Duodenal mucosa (tissue), 2 donors: ENCODE measurements around the gene PTPN2.

ENCODE experiments used
- H3K27ac ChIP-seq: one replicate; pipeline ENCODE4 v1.7.0; 2013; ENCODE audit warnings: low read depth, low read length
- H3K27me3 ChIP-seq, 2 donors: one replicate each; pipeline ENCODE4 v1.7.0; 2013; ENCODE audit warnings: low read length in 2 of 2, control low read depth in 1 of 2; ENCODE audit not compliant: insufficient read depth in 2 of 2, control insufficient read depth in 1 of 2
- H3K36me3 ChIP-seq, 2 donors: one replicate each; pipeline ENCODE4 v1.7.0; 2013; ENCODE audit warnings: low read length in 2 of 2, control low read depth in 1 of 2; ENCODE audit not compliant: insufficient read depth in 2 of 2, control insufficient read depth in 1 of 2
- H3K4me1 ChIP-seq, 2 donors: one replicate each; pipeline ENCODE4 v1.7.0; 2013; ENCODE audit warnings: low read length in 2 of 2, control low read depth in 1 of 2; ENCODE audit not compliant: insufficient read depth in 2 of 2, control insufficient read depth in 1 of 2
- H3K4me3 ChIP-seq, 2 donors: one replicate each; pipeline ENCODE4 v1.7.0; 2013; ENCODE audit warnings: low read length in 2 of 2, low read depth in 1 of 2
- H3K9ac ChIP-seq, 2 donors: one replicate each; pipeline ENCODE4 v1.7.0; 2013; ENCODE audit warnings: low read length in 2 of 2, low read depth in 1 of 2
- H3K9me3 ChIP-seq, 2 donors: one replicate each; pipeline ENCODE4 v1.7.0; 2013; ENCODE audit warnings: low read length in 2 of 2, control low read depth in 1 of 2; ENCODE audit not compliant: control insufficient read depth in 1 of 2

Gene PTPN2

DNA sequence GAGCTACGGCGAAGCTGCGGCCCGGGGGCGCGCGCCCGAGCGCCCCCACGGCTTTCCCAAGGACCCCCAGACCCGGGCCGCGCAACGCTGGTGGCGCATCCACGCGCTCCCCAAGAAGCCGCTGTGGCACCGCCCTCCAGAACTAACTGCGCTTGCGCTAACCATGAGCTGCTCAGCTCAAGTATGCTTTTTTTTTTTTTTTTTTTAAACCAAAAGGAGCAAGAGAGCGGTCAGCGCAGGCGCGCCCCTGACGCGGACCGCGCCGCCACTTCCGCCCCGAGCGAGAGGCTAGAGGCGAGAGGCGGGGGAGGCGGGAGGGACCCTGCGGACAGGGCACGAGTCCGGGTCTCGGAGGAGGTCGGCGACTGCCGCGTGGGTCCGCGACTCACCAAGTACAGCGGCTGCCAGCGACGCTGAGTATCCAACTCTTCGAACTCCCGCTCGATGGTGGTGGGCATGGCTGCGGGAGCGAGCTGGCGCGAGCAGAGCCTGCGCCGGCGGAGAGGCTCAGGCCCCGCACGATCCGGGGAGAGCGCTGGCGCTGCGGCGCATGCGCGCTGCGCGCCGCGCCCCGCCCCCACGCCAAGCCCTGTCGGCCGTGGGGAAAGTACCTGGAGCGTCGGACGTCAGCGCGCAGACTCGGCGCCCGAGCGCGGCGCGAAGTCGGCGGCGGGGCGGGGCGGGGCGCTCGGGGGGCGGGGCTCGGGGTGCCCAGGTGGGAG, at the start of gene PTPN2:
Gene PTPN2, minus strand, starts transcription at position 554 of the 722 bp plus-strand sequence. Its CDS starts 96 bp downstream, at position 458.
- no peaks in the 10 kb centered on the region for H3K27me3 ChIP-seq

DNA sequence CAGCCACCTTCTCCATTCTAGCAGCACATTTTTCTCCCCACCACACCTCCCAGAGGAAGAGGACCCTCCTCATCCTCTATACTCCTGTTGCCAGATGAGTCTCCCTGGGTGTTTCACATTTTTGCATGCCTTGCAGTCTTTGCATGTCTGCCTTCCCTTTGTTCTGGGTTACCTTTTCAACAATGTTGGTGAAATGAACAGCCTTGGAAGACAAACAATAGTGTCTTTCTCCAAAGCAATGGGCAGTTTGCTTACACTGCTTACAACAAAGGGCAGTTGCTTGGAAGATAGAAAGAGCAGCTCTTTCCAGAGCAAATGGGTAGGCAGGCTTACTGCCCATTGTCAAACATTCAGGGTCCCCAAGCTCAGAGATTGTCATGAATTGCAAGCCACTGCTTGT, 49.3 kb upstream of the PTPN2 start:
- H3K36me3 ChIP-seq = no peaks in the 10 kb centered on the region
- no peaks in the 10 kb centered on the region for H3K9me3 ChIP-seq
- H3K27me3 ChIP-seq = no peaks in the 10 kb centered on the region
- no peak overlapping the region for H3K27ac ChIP-seq
- no peak overlapping the region for H3K4me3 ChIP-seq
- no peak overlapping the region for H3K9ac ChIP-seq
- peaks cover 0 to 4% of the 10 kb centered on the region in 2 donors for H3K4me1 ChIP-seq

More for the DNA sequence above, at the start of gene PTPN2:
- H3K4me1 ChIP-seq = peaks cover 35% of the 10 kb centered on the region in 2 donors
- peak within 1 kb of the TSS; percentile 83 to 92 for H3K4me3 ChIP-seq
- no peaks in the 10 kb centered on the region for H3K9me3 ChIP-seq
- peak within 1 kb of the TSS; percentile 100 for H3K27ac ChIP-seq
- H3K36me3 ChIP-seq = no peaks in the 10 kb centered on the region
- H3K9ac ChIP-seq = peak within 1 kb of the TSS; percentile 85 to 91

DNA sequence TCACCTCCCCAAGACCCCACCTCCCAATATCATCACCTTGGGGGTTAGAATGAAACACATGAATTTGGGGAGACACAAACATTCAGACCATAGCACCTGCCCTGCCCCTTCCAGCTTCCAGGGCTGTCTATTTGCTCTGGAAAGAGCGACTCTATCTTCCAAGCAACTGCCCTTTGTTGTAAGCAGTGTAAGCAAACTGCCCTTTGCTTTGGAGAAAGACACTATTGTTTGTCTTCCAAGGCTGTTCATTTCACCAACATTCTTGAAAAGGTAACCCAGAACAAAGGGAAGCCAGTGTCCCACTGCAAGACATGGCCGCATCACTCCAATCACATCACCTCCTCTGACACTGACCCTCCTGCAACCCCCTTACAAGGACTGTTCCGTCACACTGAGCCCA, 46.9 kb upstream of the PTPN2 start:
- peaks cover 0 to 4% of the 10 kb centered on the region in 2 donors for H3K4me1 ChIP-seq
- H3K36me3 ChIP-seq = no peaks in the 10 kb centered on the region
- no peaks in the 10 kb centered on the region for H3K27me3 ChIP-seq
- H3K9ac ChIP-seq = no peak overlapping the region
- H3K4me3 ChIP-seq = no peak overlapping the region
- H3K9me3 ChIP-seq = no peaks in the 10 kb centered on the region
- H3K27ac ChIP-seq = no peak overlapping the region

DNA sequence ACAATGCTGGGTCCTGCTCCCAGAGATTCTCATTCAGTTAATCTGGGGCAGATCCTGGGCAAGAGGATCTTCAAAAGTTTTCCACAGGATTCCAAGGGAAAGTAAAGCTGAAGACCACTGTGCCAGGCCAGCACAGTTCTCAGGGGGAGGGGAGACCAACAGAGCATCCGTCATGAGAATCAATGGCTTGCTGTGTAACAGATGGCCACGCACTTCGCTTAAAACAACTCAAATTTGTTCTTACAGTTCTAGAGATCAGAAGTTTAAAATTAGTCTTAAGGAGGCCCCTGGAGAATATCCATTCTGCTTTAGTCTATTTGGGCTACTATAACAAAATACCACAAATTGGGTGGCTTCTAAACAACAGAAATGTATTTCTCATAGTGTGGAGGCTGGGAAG, 46.3 kb upstream of the PTPN2 start:
- Histone ChIP-seq H3K36me3 (no peaks in the 10 kb centered on the region), H3K4me3 (no peak overlapping the region), H3K9ac (no peak overlapping the region), H3K27ac (no peak overlapping the region), H3K27me3 (no peaks in the 10 kb centered on the region), H3K9me3 (no peaks in the 10 kb centered on the region), H3K4me1 (peaks cover 0 to 4% of the 10 kb centered on the region in 2 donors)

DNA sequence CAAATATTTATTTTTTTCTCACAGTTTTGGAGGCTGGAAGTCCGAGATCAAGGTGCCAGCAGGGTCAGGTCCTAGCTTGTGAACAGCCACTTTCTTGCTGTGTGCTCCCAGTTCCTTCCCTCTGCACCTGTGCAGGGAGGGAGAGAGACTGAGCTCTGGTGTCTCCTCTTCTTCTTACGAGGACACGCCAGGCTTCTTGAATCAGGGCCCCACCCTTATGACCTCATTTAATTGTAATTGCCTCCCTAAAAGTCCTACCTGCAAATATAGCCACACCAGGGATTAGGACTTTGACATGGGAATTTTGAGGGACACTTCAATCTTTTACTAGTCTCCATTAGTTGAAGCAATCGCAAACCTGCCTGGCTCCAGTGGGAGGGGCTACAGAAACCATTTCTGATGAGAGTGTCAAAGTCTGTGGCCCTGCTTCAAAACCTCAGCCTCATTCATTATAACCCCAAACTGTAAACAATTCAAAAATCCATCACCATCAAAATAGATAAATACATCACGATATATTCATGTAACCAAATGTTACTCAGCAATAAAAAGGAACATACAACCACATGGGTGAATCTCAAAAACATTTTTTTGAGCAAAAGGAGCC, 45.5 kb upstream of the PTPN2 start:
- no peak overlapping the region for H3K4me3 ChIP-seq
- no peak overlapping the region for H3K9ac ChIP-seq
- H3K4me1 ChIP-seq = peaks cover 0 to 1% of the 10 kb centered on the region in 2 donors
- no peaks in the 10 kb centered on the region for H3K36me3 ChIP-seq
- no peaks in the 10 kb centered on the region for H3K9me3 ChIP-seq
- H3K27me3 ChIP-seq = no peaks in the 10 kb centered on the region
- no peak overlapping the region for H3K27ac ChIP-seq

DNA sequence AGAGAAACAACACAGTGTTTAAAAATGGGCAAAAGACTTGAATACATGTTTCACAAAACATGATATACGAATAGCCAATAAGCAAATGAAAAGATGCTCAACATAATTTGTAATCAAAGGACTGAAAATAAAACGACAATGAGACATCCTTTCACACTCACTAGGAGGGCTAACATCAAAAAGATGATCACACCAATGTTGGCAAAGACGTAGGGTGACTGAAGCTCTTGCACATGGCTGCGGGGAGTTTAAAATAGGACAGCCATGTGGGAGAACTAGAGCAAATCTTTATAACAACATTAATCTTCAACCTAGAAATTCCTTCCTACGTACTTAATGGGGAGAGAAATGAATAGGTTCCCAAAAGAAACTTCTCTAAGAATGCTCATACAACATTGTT, 44.6 kb upstream of the PTPN2 start:
- Histone ChIP-seq H3K9ac (no peak overlapping the region), H3K27ac (no peak overlapping the region), H3K36me3 (no peaks in the 10 kb centered on the region), H3K4me1 (no peaks in the 10 kb centered on the region), H3K9me3 (no peaks in the 10 kb centered on the region), H3K27me3 (no peaks in the 10 kb centered on the region), H3K4me3 (no peak overlapping the region)

DNA sequence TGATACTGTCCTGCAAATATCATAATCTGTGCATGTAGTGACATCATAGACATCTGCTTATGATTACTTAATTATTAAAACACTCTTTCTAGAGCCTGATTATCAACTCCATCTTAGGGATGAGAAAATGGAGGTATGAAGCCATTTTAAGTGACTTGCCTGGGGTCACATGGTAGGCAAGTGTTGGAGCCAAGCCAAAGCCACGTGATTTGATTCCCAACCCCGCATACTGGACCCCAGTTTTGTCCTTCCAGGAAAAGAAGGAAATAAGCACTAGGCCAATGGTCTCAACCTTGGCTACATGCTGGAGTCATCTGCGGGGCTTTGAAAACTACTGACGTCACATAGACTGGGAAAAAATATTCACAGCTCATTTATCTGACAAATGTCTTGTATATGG, 44.2 kb upstream of the PTPN2 start:
- Histone ChIP-seq H3K27ac (no peak overlapping the region), H3K9me3 (no peaks in the 10 kb centered on the region), H3K4me3 (no peak overlapping the region), H3K9ac (no peak overlapping the region), H3K27me3 (no peaks in the 10 kb centered on the region), H3K36me3 (no peaks in the 10 kb centered on the region), H3K4me1 (no peaks in the 10 kb centered on the region)

DNA sequence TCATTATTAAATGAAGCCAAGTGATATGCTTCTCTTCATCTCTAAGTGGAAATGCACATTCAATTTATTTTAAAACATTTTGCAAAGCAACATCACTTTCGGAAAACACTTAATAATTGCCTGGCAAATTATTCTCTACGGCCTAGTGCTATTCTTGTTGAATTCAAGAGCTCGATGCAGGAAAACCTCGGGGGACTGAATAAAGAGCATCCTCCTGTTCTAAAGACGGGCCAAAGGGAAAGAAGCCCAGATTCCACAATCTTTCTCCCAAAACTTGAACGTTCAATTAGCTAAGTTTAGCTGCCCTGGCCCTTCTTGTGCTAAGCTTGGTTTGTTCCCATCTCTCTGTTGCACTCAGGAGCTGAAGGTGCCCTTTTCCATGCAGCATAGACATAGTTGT, 40.6 kb upstream of the PTPN2 start:
- H3K27me3 ChIP-seq = no peaks in the 10 kb centered on the region
- no peaks in the 10 kb centered on the region for H3K9me3 ChIP-seq
- no peaks in the 10 kb centered on the region for H3K36me3 ChIP-seq
- H3K4me1 ChIP-seq = no peaks in the 10 kb centered on the region
- H3K4me3 ChIP-seq = no peak overlapping the region
- H3K27ac ChIP-seq = no peak overlapping the region
- H3K9ac ChIP-seq = no peak overlapping the region

DNA sequence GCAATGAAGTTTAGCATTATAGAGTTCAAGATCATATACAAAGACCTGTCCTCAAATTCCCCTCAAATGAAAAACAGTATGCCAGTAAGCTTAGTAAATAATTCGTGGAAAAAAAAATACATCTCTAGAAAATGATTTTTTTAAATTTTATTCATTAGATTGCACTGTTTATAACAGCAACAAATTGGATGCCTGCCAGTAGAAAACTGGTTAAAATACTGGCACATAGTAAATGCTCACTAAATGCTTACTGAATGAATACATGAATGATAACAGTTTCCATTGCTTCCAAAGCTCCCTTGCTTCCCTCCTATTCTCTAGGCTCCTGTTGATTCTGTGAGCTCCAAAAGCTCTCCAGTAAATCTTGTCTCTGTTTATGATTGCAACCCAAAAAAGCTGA, 38.2 kb upstream of the PTPN2 start:
- H3K9me3 ChIP-seq = no peaks in the 10 kb centered on the region
- no peaks in the 10 kb centered on the region for H3K4me1 ChIP-seq
- H3K4me3 ChIP-seq = no peak overlapping the region
- no peak overlapping the region for H3K9ac ChIP-seq
- H3K27me3 ChIP-seq = no peaks in the 10 kb centered on the region
- no peaks in the 10 kb centered on the region for H3K36me3 ChIP-seq
- H3K27ac ChIP-seq = no peak overlapping the region

DNA sequence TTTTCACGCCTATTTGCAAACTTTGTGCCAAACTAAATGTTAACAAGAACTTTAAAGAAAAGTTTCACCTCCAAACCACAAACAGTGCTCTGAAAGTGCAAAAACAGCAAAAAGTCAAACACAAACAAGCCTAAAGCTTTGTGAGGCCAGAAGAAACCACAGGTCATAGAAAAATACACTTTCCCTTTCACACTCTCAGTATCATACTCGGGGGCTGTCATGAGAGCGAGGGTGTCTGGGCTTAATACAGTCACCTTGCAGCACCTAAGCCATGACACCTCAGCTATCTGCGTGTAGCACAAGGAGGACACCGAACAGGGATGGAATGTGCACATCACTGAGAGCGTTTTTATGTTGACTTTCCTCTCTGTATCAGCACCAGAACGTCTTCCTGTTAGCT, 37.1 kb upstream of the PTPN2 start:
- H3K27ac ChIP-seq = no peak overlapping the region
- H3K4me3 ChIP-seq = no peak overlapping the region
- H3K4me1 ChIP-seq = no peaks in the 10 kb centered on the region
- H3K36me3 ChIP-seq = no peaks in the 10 kb centered on the region
- no peaks in the 10 kb centered on the region for H3K27me3 ChIP-seq
- no peak overlapping the region for H3K9ac ChIP-seq
- no peaks in the 10 kb centered on the region for H3K9me3 ChIP-seq
